GM19240 (cell line): Measurements from ENCODE around the gene LCA5.
"Not testable (repeated sequence)": the region's sequence is repeated elsewhere in the genome, so short reads cannot be mapped to it uniquely, and the experiment has no call there.

Experiments
- DNase-seq: peaks from one replicate; pipeline ENCODE4 v3.0.0; 2011; ENCODE audit warnings: low spot score; ENCODE audit not compliant: insufficient read length

LCA5 gene

GRCh38 chr6:79538106-79538971, 1.1 kb upstream of the LCA5 start:
- DNase-seq: no peak

- no peak for DNase-seq
These were observed 661 bp downstream of the LCA5 start for GRCh38 chr6:79536585-79536953.

- not testable (repeated sequence) for DNase-seq
These were observed 7.7 kb downstream of the LCA5 start for GRCh38 chr6:79529567-79529966.

GRCh38 chr6:79526897-79527296, 10.3 kb downstream of the LCA5 start:
- DNase-seq: no peak

GRCh38 chr6:79525272-79526100, 11.7 kb downstream of the LCA5 start:
- no peak for DNase-seq

GRCh38 chr6:79524065-79524464, 13.2 kb downstream of the LCA5 start:
- DNase-seq: no peak

- DNase-seq: no peak
These were observed 14.6 kb downstream of the LCA5 start for GRCh38 chr6:79522609-79523008.

GRCh38 chr6:79520534-79520933, 16.7 kb downstream of the LCA5 start:
- no peak for DNase-seq

- no peak for DNase-seq
These were observed 18.4 kb downstream of the LCA5 start for GRCh38 chr6:79518842-79519241.

- DNase-seq: no peak
These were observed 21.8 kb downstream of the LCA5 start for GRCh38 chr6:79515436-79515835.

- no peak for DNase-seq
These were observed 24.1 kb downstream of the LCA5 start for GRCh38 chr6:79513111-79513510.

GRCh38 chr6:79512014-79512413, 25.2 kb downstream of the LCA5 start:
- no peak for DNase-seq

- DNase-seq: no peak
These were observed 26.5 kb downstream of the LCA5 start for GRCh38 chr6:79510707-79511106.

GRCh38 chr6:79506251-79506650, 31.0 kb downstream of the LCA5 start:
- no peak for DNase-seq

GRCh38 chr6:79504372-79504771, 32.9 kb downstream of the LCA5 start:
- DNase-seq: no peak

- no peak for DNase-seq
These were observed 38.4 kb downstream of the LCA5 start for GRCh38 chr6:79498842-79499241.

- no peak for DNase-seq
These were observed 42.0 kb downstream of the LCA5 start for GRCh38 chr6:79495246-79495645.

- DNase-seq: no peak
These were observed 42.4 kb downstream of the LCA5 start for GRCh38 chr6:79494841-79495240.

- DNase-seq: no peak
These were observed 66.5 kb downstream of the LCA5 start for GRCh38 chr6:79470728-79471127.

GRCh38 chr6:79469376-79470246, 67.6 kb downstream of the LCA5 start:
- no peak for DNase-seq

- no peak for DNase-seq
These were observed 68.6 kb downstream of the LCA5 start for GRCh38 chr6:79468587-79468986.

GRCh38 chr6:79468116-79468515, 69.1 kb downstream of the LCA5 start:
- no peak for DNase-seq
